Esophagus muscularis mucosa (tissue), 4 donors: Measurements from ENCODE around the gene METRNL. TPM values are rescaled to one million over a fixed set of nuclear protein-coding genes. Genes with fewer than 3 reads are reported as not detected.
A peak's percentile ranks its signal among the peaks of the same experiment; 100 is the strongest.

ENCODE experiments used
- DNase-seq: peaks from one replicate; pipeline ENCODE4 v3.0.0-alpha.2; 2017; ENCODE audit errors: extremely low spot score
- H3K27ac ChIP-seq, 4 donors: fragments of 200-600 bp; sonication (generic); replicated peaks in 1 of 4; 1 replicate in 3 of 4; 2 replicates in 1 of 4; pipeline ENCODE4 v1.5.1; 2016 to 2019; ENCODE audit warnings: mild to moderate bottlenecking in 1 of 4
- H3K27me3 ChIP-seq, 4 donors: fragments of 200-600 bp; sonication (generic); one replicate each; pipeline versions ENCODE4 v1.5.1 to v1.6.0; 2016 to 2019
- H3K36me3 ChIP-seq, 4 donors: fragments of 200-600 bp; sonication (generic); one replicate each; pipeline ENCODE4 v1.5.1; 2016 to 2019
- H3K4me1 ChIP-seq, 4 donors: fragments of 200-600 bp; sonication (generic); one replicate each; pipeline ENCODE4 v1.5.1; 2016 to 2019
- H3K4me3 ChIP-seq, 4 donors: fragments of 200-600 bp; sonication (generic); 1 replicate in 2 of 4; 2 replicates in 2 of 4; pipeline ENCODE4 v1.5.1; 2016 to 2019; ENCODE audit warnings: mild to moderate bottlenecking in 4 of 4, moderate library complexity in 1 of 4
- H3K9me3 ChIP-seq, 4 donors: fragments of 200-600 bp; sonication (generic); 1 replicate in 3 of 4; 2 replicates in 1 of 4; pipeline ENCODE4 v1.5.1; 2016 to 2019
- EP300 ChIP-seq: sonication (generic); formaldehyde crosslinking; IDR thresholded peaks from one replicate; pipeline ENCODE4 v1.6.1; 2017; ENCODE audit warnings: antibody characterized with exemption
- POLR2A ChIP-seq: fragments of 450-650 bp; IDR thresholded peaks from one replicate; pipeline ENCODE4 v1.6.1; 2017; ENCODE audit warnings: antibody characterized with exemption, moderate library complexity, mild to moderate bottlenecking, low read depth
- POLR2AphosphoS5 ChIP-seq, 2 donors: sonication (generic); formaldehyde crosslinking; IDR thresholded peaks; one replicate each; pipeline ENCODE4 v1.6.1; 2017; ENCODE audit warnings: antibody characterized with exemption in 2 of 2
- WGBS: methylation state at CpG from one replicate; pipeline ENCODE4 v1.1.5; 2018; 5-methylcytosine and 5-hydroxymethylcytosine counted together
- intact Hi-C: fragments of 100-400 bp; cut with DNase I; formaldehyde crosslinking; loops from one replicate; pipeline ENCODE4 v1.15.1; 2023
- total RNA-seq, 4 donors: library from RNA; depleted of rRNA; stranded (reverse); fragments of >200 nt; gene quantifications; one replicate each; pipeline versions ENCODE4 v1.1.0 to v1.2.1, GENCODE V29; 2016
- TF ChIP-seq, protein P1 (sequence below), 3 experiments: fragments of 200-600 bp in 2 of 3; fragments of 450-650 bp in 1 of 3; sonication (generic) in 2 of 3; IDR thresholded peaks; one replicate each; pipeline ENCODE4 v1.5.1; 2017 to 2019; ENCODE audit warnings: antibody characterized with exemption in 3 of 3, mild to moderate bottlenecking in 2 of 3, moderate library complexity in 1 of 3

Gene METRNL
- total RNA-seq, 4 donors from 2014 or later: 36.5 to 124 (median 61.5) TPM

GRCh38 chr17:83097831-83098230 lies 18.4 kb downstream of the METRNL start:
- Histone ChIP-seq H3K36me3 (peaks cover 30 to 43% (median 40%) of the 10 kb centered on the region in 4 donors), H3K4me3 (no peak overlapping the region), H3K27ac (no peak overlapping the region), H3K27me3 (peaks cover 3 to 39% (median 8%) of the 10 kb centered on the region in 4 donors), H3K4me1 (peaks cover 38 to 47% (median 44%) of the 10 kb centered on the region in 4 donors), H3K9me3 (no peaks in the 10 kb centered on the region)
- DNase-seq: no peak
- intact Hi-C loops: no loop called here
- 63% methylated on average over 12 of the region's 14 CpGs for WGBS
- TF ChIP-seq POLR2AphosphoS5 (IDR thresholded peaks at IDR 0.05) (no peak), EP300 (no peak), POLR2A (no peak)
- TF ChIP-seq, protein P1, sequence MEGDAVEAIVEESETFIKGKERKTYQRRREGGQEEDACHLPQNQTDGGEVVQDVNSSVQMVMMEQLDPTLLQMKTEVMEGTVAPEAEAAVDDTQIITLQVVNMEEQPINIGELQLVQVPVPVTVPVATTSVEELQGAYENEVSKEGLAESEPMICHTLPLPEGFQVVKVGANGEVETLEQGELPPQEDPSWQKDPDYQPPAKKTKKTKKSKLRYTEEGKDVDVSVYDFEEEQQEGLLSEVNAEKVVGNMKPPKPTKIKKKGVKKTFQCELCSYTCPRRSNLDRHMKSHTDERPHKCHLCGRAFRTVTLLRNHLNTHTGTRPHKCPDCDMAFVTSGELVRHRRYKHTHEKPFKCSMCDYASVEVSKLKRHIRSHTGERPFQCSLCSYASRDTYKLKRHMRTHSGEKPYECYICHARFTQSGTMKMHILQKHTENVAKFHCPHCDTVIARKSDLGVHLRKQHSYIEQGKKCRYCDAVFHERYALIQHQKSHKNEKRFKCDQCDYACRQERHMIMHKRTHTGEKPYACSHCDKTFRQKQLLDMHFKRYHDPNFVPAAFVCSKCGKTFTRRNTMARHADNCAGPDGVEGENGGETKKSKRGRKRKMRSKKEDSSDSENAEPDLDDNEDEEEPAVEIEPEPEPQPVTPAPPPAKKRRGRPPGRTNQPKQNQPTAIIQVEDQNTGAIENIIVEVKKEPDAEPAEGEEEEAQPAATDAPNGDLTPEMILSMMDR (IDR thresholded peaks at IDR 0.05): no peak

GRCh38 chr17:83098241-83099085 lies 19.1 kb downstream of the METRNL start:
- Histone ChIP-seq H3K27ac (peak overlapping the region in 3 of 4 donors; percentile 35 to 62 (median 50)), H3K9me3 (no peaks in the 10 kb centered on the region), H3K4me3 (peak overlapping the region in 2 of 4 donors; percentile 1 to 28), H3K36me3 (peaks cover 24 to 37% (median 34%) of the 10 kb centered on the region in 4 donors), H3K27me3 (peaks cover 3 to 44% (median 8%) of the 10 kb centered on the region in 4 donors), H3K4me1 (peaks cover 38 to 47% (median 43%) of the 10 kb centered on the region in 4 donors)
- DNase-seq: no peak
- TF ChIP-seq, protein P1 (IDR thresholded peaks at IDR 0.05): no peak
- no peak for TF ChIP-seq POLR2A
- TF ChIP-seq EP300: no peak
- peak in 1 of 2 donors; percentile 5 for TF ChIP-seq POLR2AphosphoS5 (IDR thresholded peaks at IDR 0.05)
- WGBS: 53% methylated on average over 16 of the region's 31 CpGs
- intact Hi-C loops: no loop called here

GRCh38 chr17:83099086-83099555 lies 19.7 kb downstream of the METRNL start:
- Histone ChIP-seq H3K27me3 (peaks cover 3 to 44% (median 8%) of the 10 kb centered on the region in 4 donors), H3K27ac (peak overlapping the region; percentile 42 to 64 (median 56)), H3K4me1 (peaks cover 38 to 53% (median 48%) of the 10 kb centered on the region in 4 donors), H3K4me3 (peak overlapping the region in 3 of 4 donors; percentile 28 to 50 (median 41)), H3K9me3 (no peaks in the 10 kb centered on the region), H3K36me3 (peaks cover 18 to 30% (median 28%) of the 10 kb centered on the region in 4 donors)
- TF ChIP-seq, protein P1 (IDR thresholded peaks at IDR 0.05): no peak
- no peak for TF ChIP-seq POLR2A
- no peak for TF ChIP-seq EP300
- no peak for TF ChIP-seq POLR2AphosphoS5 (IDR thresholded peaks at IDR 0.05)
- no peak for DNase-seq
- 64% methylated on average over 4 of the region's 12 CpGs for WGBS
- intact Hi-C loops: no loop called here

DNA sequence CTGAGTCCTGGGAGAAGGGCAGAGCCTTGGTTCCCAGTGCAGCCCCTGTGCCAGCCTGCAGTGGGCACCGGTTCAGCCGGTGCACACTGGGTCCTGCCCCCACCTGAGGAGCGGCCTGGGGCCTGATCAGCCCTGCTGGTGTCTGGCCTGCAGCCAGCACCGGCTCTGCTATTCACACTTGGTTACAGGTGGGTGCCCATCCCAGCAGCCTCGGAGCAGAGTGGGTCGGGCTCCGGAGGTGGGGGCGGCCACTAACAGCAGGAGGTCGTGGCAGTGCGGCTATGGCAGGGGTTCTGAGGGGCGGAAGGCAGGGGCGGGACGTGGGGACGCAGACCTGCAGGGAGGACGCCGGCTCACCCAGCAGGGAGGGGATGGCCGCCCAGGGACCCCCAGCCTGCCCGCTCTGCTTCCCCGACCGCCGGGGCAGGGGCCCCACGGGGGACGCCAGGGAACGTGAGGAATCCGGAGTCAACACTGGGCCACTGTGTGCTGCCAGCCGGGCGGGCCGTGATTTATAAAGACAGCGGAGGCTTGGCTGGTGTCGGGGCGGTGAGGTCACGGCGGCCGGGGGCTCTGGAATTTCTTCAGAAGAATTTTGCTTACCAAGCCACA lies 20.3 kb downstream of the METRNL start:
- Histone ChIP-seq H3K27ac (peak overlapping the region; percentile 42 to 64 (median 56)), H3K4me1 (peaks cover 38 to 58% (median 54%) of the 10 kb centered on the region in 4 donors)
- WGBS: 10% methylated on average over 12 of the region's 34 CpGs

More for the DNA sequence above, 20.3 kb downstream of the METRNL start:
- intact Hi-C loops: no loop called here
- H3K36me3 ChIP-seq: peaks cover 12 to 25% (median 22%) of the 10 kb centered on the region in 4 donors
- DNase-seq: no peak
- H3K9me3 ChIP-seq: no peaks in the 10 kb centered on the region
- H3K27me3 ChIP-seq: peaks cover 3 to 49% (median 8%) of the 10 kb centered on the region in 4 donors
- peak overlapping the region; percentile 28 to 50 (median 40) for H3K4me3 ChIP-seq
- TF ChIP-seq, protein P1 (IDR thresholded peaks at IDR 0.05): no peak
- TF ChIP-seq POLR2A (no peak), POLR2AphosphoS5 (IDR thresholded peaks at IDR 0.05) (no peak), EP300 (no peak)
